ENCODE results near the gene EPO.
A peak's percentile ranks its signal among the peaks of the same experiment; 100 is the strongest.

GRCh38 chr7:100705753-100706671, 14.3 kb upstream of the EPO start, which contains the start of gene POP7:
- no peak for TF ChIP-seq CTCF (IDR thresholded peaks at IDR 0.05)
- peak; percentile 69 for TF ChIP-seq POLR2AphosphoS5 (IDR thresholded peaks at IDR 0.05; ENCODE audit: low read depth, low read length)
- no peak for TF ChIP-seq REST (IDR thresholded peaks at IDR 0.05; ENCODE audit: insufficient read depth in 1 of 2, low read depth in 2 of 2, low read length in 1 of 2)

Measured in Panc1 (cell line).